Tibial artery (tissue), 4 donors: ENCODE results near the gene MRPS31.

Source experiments
- DNase-seq, 2 donors: peaks; one replicate each; pipeline ENCODE4 v3.0.0-alpha.2; 2019
- H3K27ac ChIP-seq, 2 donors: fragments of 200-600 bp; sonication (generic) in 1 of 2; 1 replicate in 1 of 2; 2 replicates in 1 of 2; pipeline ENCODE4 v1.5.1; 2018 to 2019; ENCODE audit warnings: mild to moderate bottlenecking in 1 of 2
- H3K27me3 ChIP-seq, 2 donors: fragments of 200-600 bp; sonication (generic) in 1 of 2; one replicate each; pipeline versions ENCODE4 v1.5.1 to v1.6.0; 2016 to 2019
- H3K36me3 ChIP-seq, 3 donors: fragments of 200-600 bp; sonication (generic) in 2 of 3; one replicate each; pipeline ENCODE4 v1.5.1; 2016 to 2019; ENCODE audit warnings: mild to moderate bottlenecking in 2 of 3
- H3K4me1 ChIP-seq, 4 donors: fragments of 200-600 bp; sonication (generic) in 2 of 4; 1 replicate in 3 of 4; 2 replicates in 1 of 4; pipeline ENCODE4 v1.5.1; 2016 to 2019
- H3K4me3 ChIP-seq, 2 donors: fragments of 200-600 bp; sonication (generic) in 1 of 2; 1 replicate in 1 of 2; 2 replicates in 1 of 2; pipeline ENCODE4 v1.5.1; 2018 to 2019; ENCODE audit warnings: mild to moderate bottlenecking in 2 of 2
- H3K9me3 ChIP-seq, 3 donors: fragments of 200-600 bp; sonication (generic) in 1 of 3; one replicate each; pipeline ENCODE4 v1.5.1; 2016 to 2019
- CTCF ChIP-seq, 2 experiments: fragments of 200-600 bp in 1 of 2; fragments of 450-650 bp in 1 of 2; IDR thresholded peaks; one replicate each; pipeline ENCODE4 v1.5.1; 2017 to 2019; ENCODE audit warnings: antibody characterized with exemption in 2 of 2, mild to moderate bottlenecking in 1 of 2, moderate library complexity in 1 of 2
- intact Hi-C: fragments of 100-400 bp; cut with DNase I; formaldehyde crosslinking; loops from one replicate; pipeline ENCODE4 v1.15.0; 2023; ENCODE audit warnings: low total_unique reads

The MRPS31 gene

GRCh38 chr13:40801255-40802217 lies 30.5 kb upstream of the MRPS31 start:
- Histone ChIP-seq H3K4me1 (no peaks in the 10 kb centered on the region), H3K9me3 (no peaks in the 10 kb centered on the region), H3K27me3 (no peaks in the 10 kb centered on the region), H3K36me3 (peaks cover 11 to 77% (median 34%) of the 10 kb centered on the region in 3 donors), H3K4me3 (no peak overlapping the region), H3K27ac (no peak overlapping the region)
- TF ChIP-seq CTCF (IDR thresholded peaks at IDR 0.05) = no peak
- intact Hi-C loops = no loop called here
- DNase-seq = no peak

- Histone ChIP-seq H3K4me1 (no peaks in the 10 kb centered on the region), H3K27me3 (no peaks in the 10 kb centered on the region), H3K4me3 (no peak overlapping the region), H3K9me3 (no peaks in the 10 kb centered on the region), H3K36me3 (peaks cover 4 to 77% (median 31%) of the 10 kb centered on the region in 3 donors), H3K27ac (no peak overlapping the region)
- intact Hi-C loops = no loop called here
- DNase-seq = no peak
- TF ChIP-seq CTCF (IDR thresholded peaks at IDR 0.05) = no peak
Observed at GRCh38 chr13:40800559-40800958, 29.6 kb upstream of the MRPS31 start.

GRCh38 chr13:40799508-40799907 lies 28.5 kb upstream of the MRPS31 start:
- TF ChIP-seq CTCF (IDR thresholded peaks at IDR 0.05) = no peak
- H3K27ac ChIP-seq = no peak overlapping the region
- peaks cover 0 to 77% (median 22%) of the 10 kb centered on the region in 3 donors for H3K36me3 ChIP-seq

GRCh38 chr13:40798380-40798779 lies 27.4 kb upstream of the MRPS31 start:
- intact Hi-C loops = no loop called here
- no peaks in the 10 kb centered on the region for H3K9me3 ChIP-seq
- H3K27me3 ChIP-seq = no peaks in the 10 kb centered on the region
- H3K4me1 ChIP-seq = no peaks in the 10 kb centered on the region
- no peak for TF ChIP-seq CTCF (IDR thresholded peaks at IDR 0.05)
- no peak overlapping the region for H3K27ac ChIP-seq
- DNase-seq = no peak
- H3K36me3 ChIP-seq = peaks cover 0 to 79% (median 22%) of the 10 kb centered on the region in 3 donors
- no peak overlapping the region for H3K4me3 ChIP-seq

More at GRCh38 chr13:40799508-40799907, 28.5 kb upstream of the MRPS31 start:
- Histone ChIP-seq H3K4me3 (no peak overlapping the region), H3K27me3 (no peaks in the 10 kb centered on the region), H3K9me3 (no peaks in the 10 kb centered on the region), H3K4me1 (no peaks in the 10 kb centered on the region)
- DNase-seq = no peak
- intact Hi-C loops = no loop called here

GRCh38 chr13:40796649-40797048 lies 25.7 kb upstream of the MRPS31 start:
- Histone ChIP-seq H3K4me3 (no peak overlapping the region), H3K36me3 (peaks cover 0 to 61% (median 14%) of the 10 kb centered on the region in 3 donors), H3K9me3 (no peaks in the 10 kb centered on the region), H3K27me3 (no peaks in the 10 kb centered on the region), H3K27ac (no peak overlapping the region), H3K4me1 (no peaks in the 10 kb centered on the region)
- no peak for DNase-seq
- intact Hi-C loops = no loop called here
- no peak for TF ChIP-seq CTCF (IDR thresholded peaks at IDR 0.05)
